ENCODE data around the gene TAOK3. TPM values are rescaled to one million over a fixed set of nuclear protein-coding genes. Genes with fewer than 3 reads are reported as not detected.

Gene TAOK3
- total and polyA plus RNA-seq, 10 of the 15 experiments (the other 5 are each of a cell fraction or from before 2014, with no cell fraction given) = 41.3 to 131 (median 57.8) TPM

DNA sequence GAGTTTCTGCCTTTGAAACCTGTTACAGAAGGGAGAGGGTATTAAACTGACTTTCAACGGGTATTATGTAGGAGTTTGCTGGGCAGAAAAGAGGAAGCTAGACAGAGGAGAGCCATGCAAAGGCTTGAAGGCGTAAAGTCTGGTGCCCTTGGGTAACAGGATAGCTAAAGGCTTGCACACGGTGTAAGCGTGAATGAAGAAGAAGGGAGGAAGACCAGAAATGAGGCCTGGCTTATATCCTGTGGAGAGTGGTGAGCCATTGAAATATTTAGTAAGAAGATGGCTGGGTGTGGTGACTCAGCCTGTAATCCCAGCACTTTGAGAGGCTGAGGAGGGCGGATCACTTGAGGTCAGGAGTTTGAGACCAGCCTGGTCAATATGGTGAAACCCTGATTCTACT is 26.2 kb upstream of the TAOK3 start:
- no peak overlapping the region for H3K27ac ChIP-seq (ENCODE audit: control insufficient read depth, insufficient read depth)
- CTCF ChIA-PET = no interaction called here
- H3K27me3 ChIP-seq (replicated peaks in 1 of 2; ENCODE audit: control insufficient read depth in 2 of 2, insufficient read depth in 2 of 2, low read length in 1 of 2) = no peaks in the 10 kb centered on the region
- H2AFZ ChIP-seq (ENCODE audit: control insufficient read depth, low read depth, low read length) = no peak overlapping the region
- no peak for DNase-seq (ENCODE audit: low read depth, low spot score)
- intact Hi-C loops (cut with micrococcal nuclease; ENCODE audit: unreplicated experiment) = no loop called here
- peaks cover 0 to 28% of the 10 kb centered on the region in 2 experiments for H3K36me3 ChIP-seq (ENCODE audit: control insufficient read depth in 2 of 2, insufficient read depth in 2 of 2, low read length in 1 of 2)
- no peak for FAIRE-seq
- H3K4me3 ChIP-seq = no peak overlapping the region
- ATAC-seq = no peak
- no peak overlapping the region for H3K9ac ChIP-seq (ENCODE audit: control insufficient read depth, insufficient read depth, low read length)
- in situ Hi-C loops (cut with MboI) = loop anchor here (25.0 kb wide), 1 partner anchor 1212 kb away; the partner anchor contains the start of gene FBXO21
- 62% methylated on average over 5 of the region's 5 CpGs for WGBS (ENCODE audit: insufficient coverage, insufficient replicate concordance, low lambda C conversion rate, missing lambda C conversion rate)
- SMC1A ChIA-PET (ENCODE audit: uncharacterized antibody, unreplicated experiment) = no interaction called here
- no peaks in the 10 kb centered on the region for H3K9me3 ChIP-seq (replicated peaks; ENCODE audit: control insufficient read depth, insufficient read depth, low read length)
- BruUV-seq (replicated peaks) = no TSS peak
- RAD21 ChIA-PET (ENCODE audit: unreplicated experiment) = no interaction called here
- no peak overlapping the region for H3K4me2 ChIP-seq (ENCODE audit: control insufficient read depth, insufficient read depth)
- H3K79me2 ChIP-seq (ENCODE audit: control insufficient read depth, insufficient read depth, low read length) = no peaks in the 10 kb centered on the region
- H4K20me1 ChIP-seq (ENCODE audit: control insufficient read depth, insufficient read depth) = no peaks in the 10 kb centered on the region
- POLR2A ChIA-PET = interaction anchor here (0.5 kb wide), 1 partner anchor 125 kb away, joined by 3 read pairs; no protein-coding TSS in a partner anchor
- no peaks in the 10 kb centered on the region for H3K4me1 ChIP-seq (ENCODE audit: control insufficient read depth, insufficient read depth, low read length)
- TF ChIP-seq, protein P1, sequence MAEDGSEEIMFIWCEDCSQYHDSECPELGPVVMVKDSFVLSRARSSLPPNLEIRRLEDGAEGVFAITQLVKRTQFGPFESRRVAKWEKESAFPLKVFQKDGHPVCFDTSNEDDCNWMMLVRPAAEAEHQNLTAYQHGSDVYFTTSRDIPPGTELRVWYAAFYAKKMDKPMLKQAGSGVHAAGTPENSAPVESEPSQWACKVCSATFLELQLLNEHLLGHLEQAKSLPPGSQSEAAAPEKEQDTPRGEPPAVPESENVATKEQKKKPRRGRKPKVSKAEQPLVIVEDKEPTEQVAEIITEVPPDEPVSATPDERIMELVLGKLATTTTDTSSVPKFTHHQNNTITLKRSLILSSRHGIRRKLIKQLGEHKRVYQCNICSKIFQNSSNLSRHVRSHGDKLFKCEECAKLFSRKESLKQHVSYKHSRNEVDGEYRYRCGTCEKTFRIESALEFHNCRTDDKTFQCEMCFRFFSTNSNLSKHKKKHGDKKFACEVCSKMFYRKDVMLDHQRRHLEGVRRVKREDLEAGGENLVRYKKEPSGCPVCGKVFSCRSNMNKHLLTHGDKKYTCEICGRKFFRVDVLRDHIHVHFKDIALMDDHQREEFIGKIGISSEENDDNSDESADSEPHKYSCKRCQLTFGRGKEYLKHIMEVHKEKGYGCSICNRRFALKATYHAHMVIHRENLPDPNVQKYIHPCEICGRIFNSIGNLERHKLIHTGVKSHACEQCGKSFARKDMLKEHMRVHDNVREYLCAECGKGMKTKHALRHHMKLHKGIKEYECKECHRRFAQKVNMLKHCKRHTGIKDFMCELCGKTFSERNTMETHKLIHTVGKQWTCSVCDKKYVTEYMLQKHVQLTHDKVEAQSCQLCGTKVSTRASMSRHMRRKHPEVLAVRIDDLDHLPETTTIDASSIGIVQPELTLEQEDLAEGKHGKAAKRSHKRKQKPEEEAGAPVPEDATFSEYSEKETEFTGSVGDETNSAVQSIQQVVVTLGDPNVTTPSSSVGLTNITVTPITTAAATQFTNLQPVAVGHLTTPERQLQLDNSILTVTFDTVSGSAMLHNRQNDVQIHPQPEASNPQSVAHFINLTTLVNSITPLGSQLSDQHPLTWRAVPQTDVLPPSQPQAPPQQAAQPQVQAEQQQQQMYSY (CRISPR knock-in tag; IDR thresholded peaks at IDR 0.05) = no peak
- no peak for TF ChIP-seq ZNF217 (IDR thresholded peaks at IDR 0.05)
- TF ChIP-seq POU2F2 (IDR thresholded peaks at IDR 0.05; ENCODE audit: borderline replicate concordance, low read depth, low read length) = no peak
- no peak for TF ChIP-seq HDAC2 (IDR thresholded peaks at IDR 0.05)
- no peak for TF ChIP-seq NR2C2 (IDR thresholded peaks at IDR 0.05; ENCODE audit: borderline replicate concordance, control insufficient read depth, insufficient read length, low read depth)
- TF ChIP-seq, protein P2, sequence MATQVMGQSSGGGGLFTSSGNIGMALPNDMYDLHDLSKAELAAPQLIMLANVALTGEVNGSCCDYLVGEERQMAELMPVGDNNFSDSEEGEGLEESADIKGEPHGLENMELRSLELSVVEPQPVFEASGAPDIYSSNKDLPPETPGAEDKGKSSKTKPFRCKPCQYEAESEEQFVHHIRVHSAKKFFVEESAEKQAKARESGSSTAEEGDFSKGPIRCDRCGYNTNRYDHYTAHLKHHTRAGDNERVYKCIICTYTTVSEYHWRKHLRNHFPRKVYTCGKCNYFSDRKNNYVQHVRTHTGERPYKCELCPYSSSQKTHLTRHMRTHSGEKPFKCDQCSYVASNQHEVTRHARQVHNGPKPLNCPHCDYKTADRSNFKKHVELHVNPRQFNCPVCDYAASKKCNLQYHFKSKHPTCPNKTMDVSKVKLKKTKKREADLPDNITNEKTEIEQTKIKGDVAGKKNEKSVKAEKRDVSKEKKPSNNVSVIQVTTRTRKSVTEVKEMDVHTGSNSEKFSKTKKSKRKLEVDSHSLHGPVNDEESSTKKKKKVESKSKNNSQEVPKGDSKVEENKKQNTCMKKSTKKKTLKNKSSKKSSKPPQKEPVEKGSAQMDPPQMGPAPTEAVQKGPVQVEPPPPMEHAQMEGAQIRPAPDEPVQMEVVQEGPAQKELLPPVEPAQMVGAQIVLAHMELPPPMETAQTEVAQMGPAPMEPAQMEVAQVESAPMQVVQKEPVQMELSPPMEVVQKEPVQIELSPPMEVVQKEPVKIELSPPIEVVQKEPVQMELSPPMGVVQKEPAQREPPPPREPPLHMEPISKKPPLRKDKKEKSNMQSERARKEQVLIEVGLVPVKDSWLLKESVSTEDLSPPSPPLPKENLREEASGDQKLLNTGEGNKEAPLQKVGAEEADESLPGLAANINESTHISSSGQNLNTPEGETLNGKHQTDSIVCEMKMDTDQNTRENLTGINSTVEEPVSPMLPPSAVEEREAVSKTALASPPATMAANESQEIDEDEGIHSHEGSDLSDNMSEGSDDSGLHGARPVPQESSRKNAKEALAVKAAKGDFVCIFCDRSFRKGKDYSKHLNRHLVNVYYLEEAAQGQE (IDR thresholded peaks at IDR 0.05; ENCODE audit: low read depth, low read length) = no peak
- TF ChIP-seq SKIL (IDR thresholded peaks at IDR 0.05; ENCODE audit: low read depth, poor library complexity, severe bottlenecking) = no peak
- TF ChIP-seq, protein P3, sequence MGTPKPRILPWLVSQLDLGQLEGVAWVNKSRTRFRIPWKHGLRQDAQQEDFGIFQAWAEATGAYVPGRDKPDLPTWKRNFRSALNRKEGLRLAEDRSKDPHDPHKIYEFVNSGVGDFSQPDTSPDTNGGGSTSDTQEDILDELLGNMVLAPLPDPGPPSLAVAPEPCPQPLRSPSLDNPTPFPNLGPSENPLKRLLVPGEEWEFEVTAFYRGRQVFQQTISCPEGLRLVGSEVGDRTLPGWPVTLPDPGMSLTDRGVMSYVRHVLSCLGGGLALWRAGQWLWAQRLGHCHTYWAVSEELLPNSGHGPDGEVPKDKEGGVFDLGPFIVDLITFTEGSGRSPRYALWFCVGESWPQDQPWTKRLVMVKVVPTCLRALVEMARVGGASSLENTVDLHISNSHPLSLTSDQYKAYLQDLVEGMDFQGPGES (IDR thresholded peaks at IDR 0.05) = no peak
- no peak for TF ChIP-seq EP300 (IDR thresholded peaks at IDR 0.05; ENCODE audit: borderline replicate concordance in 1 of 2, control insufficient read depth in 1 of 2, low read depth in 2 of 2, low read length in 2 of 2)
